ES-I3 (cell line): ENCODE results near the gene RALY.
"Not testable (repeated sequence)": the region's sequence is repeated elsewhere in the genome, so short reads cannot be mapped to it uniquely, and the experiment has no call there.

Experiments
- H3K36me3 ChIP-seq: 2 replicates; pipeline ENCODE4 v1.6.1; 2013; ENCODE audit warnings: mild to moderate bottlenecking, low read length, control low read depth, moderate library complexity; ENCODE audit not compliant: insufficient read depth
- H3K4me1 ChIP-seq: 2 replicates; pipeline ENCODE4 v1.6.1; 2013; ENCODE audit warnings: mild to moderate bottlenecking, control low read depth, low read length; ENCODE audit not compliant: insufficient read depth
- H3K9ac ChIP-seq: 2 replicates; pipeline ENCODE4 v1.6.1; 2013; ENCODE audit warnings: low read depth, mild to moderate bottlenecking, low read length, moderate library complexity
- H3K9me3 ChIP-seq: 2 replicates; pipeline ENCODE4 v1.6.1; 2013; ENCODE audit warnings: mild to moderate bottlenecking, low read length, moderate library complexity; ENCODE audit not compliant: control insufficient read depth, insufficient read depth

Gene RALY

GRCh38 chr20:34015401-34016335 lies 22.0 kb downstream of the RALY start:
- peaks cover 29% of the 10 kb centered on the region for H3K4me1 ChIP-seq
- H3K9ac ChIP-seq: no peak overlapping the region
- H3K9me3 ChIP-seq: no peaks in the 10 kb centered on the region
- no peaks in the 10 kb centered on the region for H3K36me3 ChIP-seq

DNA sequence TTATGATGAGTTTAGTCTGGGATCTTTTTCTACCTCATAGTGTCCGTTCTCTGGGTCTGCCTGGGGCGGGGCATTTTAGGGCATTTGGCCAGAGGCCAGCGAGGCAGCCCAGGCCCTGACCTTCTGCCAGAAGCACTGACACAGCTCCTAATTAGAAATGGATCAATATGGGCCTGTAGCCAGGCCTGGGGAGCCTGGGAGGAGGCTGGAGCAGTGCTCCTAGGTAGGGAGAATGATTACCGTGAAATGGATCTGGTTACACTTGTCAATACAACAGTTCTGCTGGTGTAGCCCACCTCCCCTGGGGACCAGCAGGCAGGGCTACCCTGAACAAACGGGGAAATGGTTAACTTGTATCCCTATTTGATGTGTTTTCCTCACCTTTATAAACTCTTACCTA lies 23.0 kb downstream of the RALY start:
- Histone ChIP-seq H3K4me1 (peaks cover 21% of the 10 kb centered on the region), H3K9ac (no peak overlapping the region)

GRCh38 chr20:34017610-34018009 lies 23.9 kb downstream of the RALY start:
- Histone ChIP-seq H3K9ac (no peak overlapping the region), H3K4me1 (peaks cover 14% of the 10 kb centered on the region), H3K9me3 (no peaks in the 10 kb centered on the region), H3K36me3 (no peaks in the 10 kb centered on the region)

More for the DNA sequence above, 23.0 kb downstream of the RALY start:
- Histone ChIP-seq H3K9me3 (no peaks in the 10 kb centered on the region), H3K36me3 (no peaks in the 10 kb centered on the region)

- Histone ChIP-seq H3K9ac (no peak overlapping the region), H3K4me1 (peaks cover 9% of the 10 kb centered on the region; the same call in 1 of the 2 replicates)
These were observed 24.5 kb downstream of the RALY start for GRCh38 chr20:34018166-34018565.

GRCh38 chr20:34022151-34022838 lies 28.6 kb downstream of the RALY start:
- Histone ChIP-seq H3K9ac (no peak overlapping the region), H3K4me1 (peaks cover 32% of the 10 kb centered on the region), H3K9me3 (no peaks in the 10 kb centered on the region), H3K36me3 (no peaks in the 10 kb centered on the region)

More at GRCh38 chr20:34018166-34018565, 24.5 kb downstream of the RALY start:
- no peaks in the 10 kb centered on the region for H3K36me3 ChIP-seq
- H3K9me3 ChIP-seq: no peaks in the 10 kb centered on the region

- Histone ChIP-seq H3K36me3 (no peaks in the 10 kb centered on the region), H3K4me1 (peaks cover 29% of the 10 kb centered on the region), H3K9ac (no peak overlapping the region), H3K9me3 (no peaks in the 10 kb centered on the region)
These were observed 29.1 kb downstream of the RALY start for GRCh38 chr20:34022839-34023234.

- no peak overlapping the region for H3K9ac ChIP-seq
- no peaks in the 10 kb centered on the region for H3K36me3 ChIP-seq
- peaks cover 25% of the 10 kb centered on the region for H3K4me1 ChIP-seq
- no peaks in the 10 kb centered on the region for H3K9me3 ChIP-seq
These were observed 30.4 kb downstream of the RALY start for GRCh38 chr20:34023937-34024722.

DNA sequence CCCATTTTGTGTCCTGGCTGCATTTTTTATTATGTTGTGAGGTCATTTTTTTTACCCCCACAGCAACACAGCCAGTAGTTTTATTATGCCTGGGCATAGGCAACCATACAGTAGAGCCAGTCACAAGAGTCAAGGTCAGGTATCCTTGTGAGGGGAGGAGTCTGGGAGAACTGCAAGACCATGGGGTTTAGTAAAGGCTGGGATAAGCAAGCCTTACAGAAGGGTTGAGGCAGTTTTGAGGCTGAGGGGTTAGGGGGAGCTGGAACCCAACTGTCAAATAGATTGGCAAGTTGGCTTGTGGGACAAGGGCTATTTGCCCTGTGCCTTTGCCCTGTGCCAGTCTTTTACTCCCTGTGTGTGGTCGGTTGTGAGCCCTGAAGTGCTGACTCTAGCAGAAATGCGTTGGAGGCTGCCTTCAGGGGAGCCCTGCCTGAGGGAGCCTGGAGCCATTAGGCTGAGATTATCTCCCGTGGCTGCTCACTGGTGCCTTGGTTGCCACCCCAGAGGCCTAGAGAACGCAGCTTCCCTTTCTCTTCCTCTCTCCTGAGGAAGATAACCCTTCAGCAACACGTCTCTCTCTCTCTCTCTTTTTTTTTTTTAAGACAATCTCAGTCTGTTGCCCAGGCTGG lies 31.1 kb downstream of the RALY start:
- peaks cover 25% of the 10 kb centered on the region for H3K4me1 ChIP-seq
- H3K9ac ChIP-seq: no peak overlapping the region
- H3K9me3 ChIP-seq: no peaks in the 10 kb centered on the region
- H3K36me3 ChIP-seq: no peaks in the 10 kb centered on the region

DNA sequence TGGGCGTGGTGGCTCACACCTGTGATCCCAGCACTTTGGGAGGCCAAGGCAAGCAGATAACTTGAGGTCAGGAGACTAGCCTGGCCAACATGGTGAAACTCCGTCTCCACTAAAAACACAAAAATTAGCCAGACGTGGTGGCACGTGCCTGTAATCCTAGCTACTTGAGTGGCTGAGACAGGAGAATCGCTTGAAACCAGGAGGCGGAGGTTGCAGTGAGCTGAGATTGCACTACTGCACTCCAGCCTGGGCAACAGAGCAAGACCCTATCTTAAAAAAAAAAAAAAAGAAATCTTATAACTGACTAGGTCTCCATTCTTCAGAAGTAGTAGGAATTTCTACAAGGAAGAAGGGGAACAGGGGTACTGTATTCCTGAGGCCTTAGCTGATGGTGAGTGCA lies 34.3 kb downstream of the RALY start:
- H3K9me3 ChIP-seq, H3K9ac ChIP-seq, H3K36me3 ChIP-seq: not testable (repeated sequence)
- H3K4me1 ChIP-seq: peaks cover 25% of the 10 kb centered on the region

- Histone ChIP-seq H3K36me3 (no peaks in the 10 kb centered on the region), H3K9me3 (no peaks in the 10 kb centered on the region), H3K9ac (no peak overlapping the region), H3K4me1 (peaks cover 18% of the 10 kb centered on the region)
These were observed 35.7 kb downstream of the RALY start for GRCh38 chr20:34029415-34029814.

- Histone ChIP-seq H3K4me1 (peaks cover 9% of the 10 kb centered on the region), H3K36me3 (no peaks in the 10 kb centered on the region), H3K9me3 (no peaks in the 10 kb centered on the region), H3K9ac (no peak overlapping the region)
These were observed 36.7 kb downstream of the RALY start for GRCh38 chr20:34030456-34030855.

DNA sequence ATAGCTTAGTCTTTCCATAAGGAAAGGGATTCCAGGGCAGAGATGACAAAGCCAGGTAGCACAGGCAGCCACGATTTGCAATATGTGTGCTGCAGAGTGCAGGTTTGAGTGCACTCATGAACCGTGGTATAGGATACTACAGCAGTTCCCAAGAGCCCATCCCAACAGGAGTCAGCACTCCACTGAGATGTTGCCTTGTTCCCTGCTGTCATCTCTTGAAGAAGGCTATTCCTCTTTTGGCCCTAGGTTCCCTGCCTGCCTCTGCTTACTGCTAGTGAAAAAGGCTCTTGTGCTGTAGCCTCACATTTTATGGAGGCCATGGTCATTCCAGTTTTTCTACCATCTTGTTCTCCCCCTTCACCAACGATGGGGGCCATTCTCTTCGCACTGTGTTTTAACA lies 40.2 kb downstream of the RALY start:
- H3K4me1 ChIP-seq: peaks cover 4% of the 10 kb centered on the region; the same call in 1 of the 2 replicates
- no peaks in the 10 kb centered on the region for H3K36me3 ChIP-seq
- H3K9ac ChIP-seq: no peak overlapping the region
- H3K9me3 ChIP-seq: no peaks in the 10 kb centered on the region

- Histone ChIP-seq H3K36me3 (no peaks in the 10 kb centered on the region), H3K9ac (no peak overlapping the region), H3K4me1 (peaks cover 4% of the 10 kb centered on the region; the same call in 1 of the 2 replicates), H3K9me3 (no peaks in the 10 kb centered on the region)
These were observed 43.4 kb downstream of the RALY start for GRCh38 chr20:34037121-34037520.

GRCh38 chr20:34037767-34038166 lies 44.1 kb downstream of the RALY start:
- peaks cover 4% of the 10 kb centered on the region; the same call in 1 of the 2 replicates for H3K4me1 ChIP-seq
- H3K9ac ChIP-seq: no peak overlapping the region
- no peaks in the 10 kb centered on the region for H3K36me3 ChIP-seq
- H3K9me3 ChIP-seq: no peaks in the 10 kb centered on the region
